Activated CD8-positive, alpha-beta T cell treated with anti-CD3 and anti-CD28 coated beads, Interleukin-2, amount 10 ng/mL, durations not matched to agents 7 days and 5 days (primary cell): ENCODE data around the gene CNN1. TPM values are rescaled to one million over a fixed set of nuclear protein-coding genes. Genes with fewer than 3 reads are reported as not detected.

Experiments
- ATAC-seq: fragments of 150-1000 bp; cut with Tn5 transposase; one replicate; pipeline ENCODE4 v1.10.0; 2021; ENCODE audit warnings: moderate library complexity
- CTCF ChIA-PET: fragments of 350-600 bp; sonication (Branson Sonifier 250); formaldehyde crosslinking; loops from one replicate; lab custom pipeline; 2021; ENCODE audit warnings: antibody characterized with exemption; lab: Charles Lee
- POLR2A ChIA-PET: fragments of 350-600 bp; sonication (Branson Sonifier 250); formaldehyde crosslinking; loops from one replicate; lab custom pipeline; 2021; ENCODE audit warnings: antibody characterized with exemption; lab: Charles Lee
- DNase-seq: peaks from one replicate; pipeline ENCODE4 v3.0.0-alpha.2; 2020
- H3K27ac Mint-ChIP-seq: one replicate; pipeline ENCODE4 v1.8.0; 2021; ENCODE audit warnings: mild to moderate bottlenecking, mixed read lengths
- H3K27me3 Mint-ChIP-seq: one replicate; pipeline ENCODE4 v1.8.0; 2021; ENCODE audit warnings: low read depth, mixed read lengths
- H3K36me3 Mint-ChIP-seq: one replicate; pipeline ENCODE4 v1.8.0; 2021; ENCODE audit warnings: low read depth, mixed read lengths
- H3K4me1 Mint-ChIP-seq: one replicate; pipeline ENCODE4 v1.8.0; 2021; ENCODE audit warnings: low read depth, mixed read lengths
- H3K4me3 Mint-ChIP-seq: one replicate; pipeline ENCODE4 v1.8.0; 2021; ENCODE audit warnings: mild to moderate bottlenecking, mixed read lengths
- H3K9me3 Mint-ChIP-seq: one replicate; pipeline ENCODE4 v1.8.0; 2022; ENCODE audit warnings: mixed read lengths; ENCODE audit not compliant: insufficient read depth
- total RNA-seq, 2 experiments: library from RNA; stranded (reverse); gene quantifications; one replicate each; pipeline ENCODE4 v1.2.3, GENCODE V29; 2021

CNN1 gene
- total RNA-seq, 2 experiments from 2014 or later = not detected

DNA sequence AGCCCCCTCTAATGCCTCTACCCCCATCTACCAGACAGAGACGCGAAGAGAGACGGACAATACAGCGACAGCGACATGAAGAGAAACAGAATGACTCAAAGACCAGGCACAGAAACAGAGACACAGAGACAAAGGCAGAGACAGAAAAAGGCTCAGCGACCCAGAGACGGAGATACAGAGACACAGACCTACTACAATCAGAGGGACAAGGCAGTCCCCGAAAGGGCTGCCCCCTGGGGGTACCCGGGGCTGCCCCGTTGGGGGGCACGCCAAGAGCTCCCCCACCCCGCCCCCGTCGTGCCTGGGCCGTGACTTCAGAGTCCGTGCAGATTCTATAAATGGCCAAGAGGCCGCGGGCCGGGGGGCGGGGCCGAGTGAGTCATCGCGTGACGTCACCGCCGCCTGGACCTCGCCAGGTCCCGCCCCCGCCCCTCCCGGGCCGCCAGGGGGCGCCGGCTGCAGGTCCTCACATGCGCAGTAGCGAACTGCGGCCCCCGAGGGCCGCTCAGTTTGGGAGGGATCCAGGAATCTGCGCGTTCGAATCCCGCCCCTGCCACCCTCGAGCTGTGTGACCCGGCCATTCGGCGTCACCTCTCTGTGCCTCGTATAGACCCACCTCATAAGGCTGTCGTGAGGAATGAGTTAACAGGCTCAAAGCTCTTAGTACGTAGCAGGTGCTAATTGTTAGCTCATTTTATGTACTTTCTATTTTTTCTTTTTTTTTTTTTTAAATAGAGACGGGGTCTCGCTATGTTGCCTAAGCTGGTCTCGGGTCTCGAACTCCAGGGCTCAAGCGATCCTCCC is 2.7 kb upstream of the CNN1 start:
- ATAC-seq (peak; percentile 87), DNase-seq (peak; percentile 86)
- no peak overlapping the region for H3K27ac Mint-ChIP-seq
- ChIA-PET CTCF (interaction anchor here (0.5 to 2.6 kb wide), 19 partner anchors 8 to 101 kb away, joined by 3 to 23 read pairs (median 4); partner anchors contain the start of genes ELOF1, ODAD3 and PRKCSH), POLR2A (no interaction called here)
- H3K27me3 Mint-ChIP-seq = peaks cover 16% of the 10 kb centered on the region
- no peaks in the 10 kb centered on the region for H3K36me3 Mint-ChIP-seq
- H3K9me3 Mint-ChIP-seq = no peaks in the 10 kb centered on the region
- peak overlapping the region; percentile 10 for H3K4me3 Mint-ChIP-seq
- peaks cover 12% of the 10 kb centered on the region for H3K4me1 Mint-ChIP-seq

- Mint-ChIP-seq H3K36me3 (no peaks in the 10 kb centered on the region), H3K27me3 (peaks cover 16% of the 10 kb centered on the region), H3K4me1 (peaks cover 5% of the 10 kb centered on the region), H3K9me3 (no peaks in the 10 kb centered on the region), H3K4me3 (no peak overlapping the region), H3K27ac (no peak overlapping the region)
- no peak for DNase-seq
- ChIA-PET CTCF (interaction anchor here (1.6 kb wide), 1 partner anchor 11 kb away, joined by 5 read pairs; the partner anchor contains the start of gene ECSIT), POLR2A (no interaction called here)
- no peak for ATAC-seq
Observed at GRCh38 chr19:11539495-11540365, 1.1 kb downstream of the CNN1 start.

- no peak for DNase-seq
- H3K27ac Mint-ChIP-seq = no peak overlapping the region
- H3K27me3 Mint-ChIP-seq = peaks cover 16% of the 10 kb centered on the region
- CTCF ChIA-PET = no interaction called here
- peaks cover 2% of the 10 kb centered on the region for H3K4me1 Mint-ChIP-seq
- POLR2A ChIA-PET = no interaction called here
- no peaks in the 10 kb centered on the region for H3K9me3 Mint-ChIP-seq
- ATAC-seq = no peak
- no peaks in the 10 kb centered on the region for H3K36me3 Mint-ChIP-seq
- H3K4me3 Mint-ChIP-seq = no peak overlapping the region
Observed at GRCh38 chr19:11540645-11541044, 2.0 kb downstream of the CNN1 start.

- Mint-ChIP-seq H3K4me1 (peaks cover 3% of the 10 kb centered on the region), H3K36me3 (no peaks in the 10 kb centered on the region), H3K4me3 (no peak overlapping the region), H3K27ac (no peak overlapping the region), H3K9me3 (no peaks in the 10 kb centered on the region), H3K27me3 (peaks cover 16% of the 10 kb centered on the region)
- DNase-seq = no peak
- CTCF ChIA-PET = no interaction called here
- no peak for ATAC-seq
- POLR2A ChIA-PET = no interaction called here
Observed at GRCh38 chr19:11541238-11541637, 2.6 kb downstream of the CNN1 start.

DNA sequence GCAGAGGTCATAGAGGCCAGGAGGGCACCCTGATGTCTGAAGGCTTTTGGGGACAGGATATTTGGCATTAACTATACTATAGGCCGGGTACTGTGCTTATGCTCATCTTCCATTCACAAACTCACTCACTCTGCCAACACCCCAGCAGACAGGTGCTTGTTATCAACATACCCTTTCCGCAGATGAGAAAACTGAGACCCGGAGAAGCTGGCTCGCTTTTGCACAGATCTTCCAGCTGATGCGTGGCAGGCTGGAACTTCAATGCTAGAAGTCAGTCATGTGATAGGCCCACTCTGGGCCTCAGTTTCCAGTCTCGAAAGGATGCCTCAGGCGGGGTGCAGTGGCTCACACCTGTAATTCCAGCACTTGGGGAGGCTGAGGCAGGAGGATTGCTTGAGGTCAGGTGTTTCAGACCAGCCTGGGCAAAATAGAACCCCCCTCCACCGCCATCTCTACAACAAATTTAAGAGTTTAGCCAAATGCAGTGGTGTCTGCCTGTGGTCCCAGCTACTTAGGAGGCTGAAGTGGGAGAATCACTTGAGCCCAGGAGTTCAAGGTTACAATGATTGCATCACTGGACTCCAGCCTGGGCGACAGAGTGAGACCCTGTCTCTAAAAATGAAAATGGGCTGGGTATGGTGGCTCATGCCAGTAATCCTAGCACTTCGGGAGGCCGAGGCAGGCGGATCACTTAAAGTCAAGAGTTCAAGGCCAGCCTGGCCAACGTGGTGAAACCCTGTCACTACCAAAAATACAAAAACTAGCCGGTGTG is 9.5 kb downstream of the CNN1 start:
- ChIA-PET POLR2A (no interaction called here), CTCF (no interaction called here)
- DNase-seq = no peak
- Mint-ChIP-seq H3K4me1 (peaks cover 3% of the 10 kb centered on the region), H3K27me3 (no peaks in the 10 kb centered on the region), H3K27ac (no peak overlapping the region), H3K4me3 (no peak overlapping the region), H3K9me3 (no peaks in the 10 kb centered on the region), H3K36me3 (peaks cover 6% of the 10 kb centered on the region)
- no peak for ATAC-seq

DNA sequence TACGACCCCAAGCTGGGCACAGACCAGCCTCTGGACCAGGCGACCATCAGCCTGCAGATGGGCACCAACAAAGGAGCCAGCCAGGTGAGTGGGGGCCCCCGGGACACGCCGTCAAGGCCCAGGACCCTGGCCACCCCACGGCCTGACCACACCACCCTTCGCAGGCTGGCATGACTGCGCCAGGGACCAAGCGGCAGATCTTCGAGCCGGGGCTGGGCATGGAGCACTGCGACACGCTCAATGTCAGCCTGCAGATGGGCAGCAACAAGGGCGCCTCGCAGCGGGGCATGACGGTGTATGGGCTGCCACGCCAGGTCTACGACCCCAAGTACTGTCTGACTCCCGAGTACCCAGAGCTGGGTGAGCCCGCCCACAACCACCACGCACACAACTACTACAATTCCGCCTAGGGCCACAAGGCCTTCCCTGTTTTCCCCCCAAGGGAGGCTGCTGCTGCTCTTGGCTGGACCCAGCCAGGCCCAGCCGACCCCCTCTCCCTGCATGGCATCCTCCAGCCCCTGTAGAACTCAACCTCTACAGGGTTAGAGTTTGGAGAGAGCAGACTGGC is 10.8 kb downstream of the CNN1 start:
- ATAC-seq = no peak
- Mint-ChIP-seq H3K36me3 (peaks cover 16% of the 10 kb centered on the region), H3K4me3 (no peak overlapping the region), H3K27me3 (no peaks in the 10 kb centered on the region), H3K4me1 (peaks cover 15% of the 10 kb centered on the region), H3K9me3 (no peaks in the 10 kb centered on the region), H3K27ac (no peak overlapping the region)
- CTCF ChIA-PET = no interaction called here
- POLR2A ChIA-PET = no interaction called here
- DNase-seq = no peak

- no peaks in the 10 kb centered on the region for H3K9me3 Mint-ChIP-seq
- DNase-seq = no peak
- H3K4me3 Mint-ChIP-seq = no peak overlapping the region
- no peak for ATAC-seq
- ChIA-PET CTCF (no interaction called here), POLR2A (no interaction called here)
- peaks cover 18% of the 10 kb centered on the region for H3K36me3 Mint-ChIP-seq
- peaks cover 16% of the 10 kb centered on the region for H3K4me1 Mint-ChIP-seq
- no peaks in the 10 kb centered on the region for H3K27me3 Mint-ChIP-seq
- H3K27ac Mint-ChIP-seq = no peak overlapping the region
Observed at GRCh38 chr19:11550265-11550664, 11.6 kb downstream of the CNN1 start.

GRCh38 chr19:11551603-11552235 is 13.1 kb downstream of the CNN1 start:
- no peak for DNase-seq
- H3K27ac Mint-ChIP-seq = no peak overlapping the region
- peaks cover 23% of the 10 kb centered on the region for H3K36me3 Mint-ChIP-seq
- peaks cover 21% of the 10 kb centered on the region for H3K4me1 Mint-ChIP-seq
- H3K27me3 Mint-ChIP-seq = no peaks in the 10 kb centered on the region
- ATAC-seq = peak; percentile 52
- no peaks in the 10 kb centered on the region for H3K9me3 Mint-ChIP-seq
- no peak overlapping the region for H3K4me3 Mint-ChIP-seq
- CTCF ChIA-PET = interaction anchor here (1.1 to 1.3 kb wide), 2 partner anchors 9 to 15 kb away, joined by 3 to 5 read pairs; no protein-coding TSS in a partner anchor
- POLR2A ChIA-PET = no interaction called here

GRCh38 chr19:11552666-11553372 is 14.2 kb downstream of the CNN1 start:
- Mint-ChIP-seq H3K4me1 (peaks cover 30% of the 10 kb centered on the region), H3K27ac (no peak overlapping the region), H3K4me3 (no peak overlapping the region), H3K36me3 (peaks cover 28% of the 10 kb centered on the region), H3K9me3 (no peaks in the 10 kb centered on the region), H3K27me3 (no peaks in the 10 kb centered on the region)
- CTCF ChIA-PET = interaction anchor here (1.1 to 1.3 kb wide), 2 partner anchors 10 to 16 kb away, joined by 3 to 5 read pairs; no protein-coding TSS in a partner anchor
- no peak for ATAC-seq
- POLR2A ChIA-PET = no interaction called here
- no peak for DNase-seq

- peak; percentile 53 for DNase-seq
Observed at GRCh38 chr19:11554160-11554559, 15.5 kb downstream of the CNN1 start.

More at GRCh38 chr19:11554160-11554559, 15.5 kb downstream of the CNN1 start:
- Mint-ChIP-seq H3K4me3 (no peak overlapping the region), H3K4me1 (peaks cover 36% of the 10 kb centered on the region), H3K36me3 (peaks cover 34% of the 10 kb centered on the region), H3K27ac (peak overlapping the region; percentile 62), H3K9me3 (no peaks in the 10 kb centered on the region), H3K27me3 (no peaks in the 10 kb centered on the region)
- ATAC-seq = no peak
- ChIA-PET CTCF (interaction anchor here (1.5 to 1.6 kb wide), 2 partner anchors 32 to 39 kb away, joined by 3 to 4 read pairs; no protein-coding TSS in a partner anchor), POLR2A (no interaction called here)
